GM23248 (cell line): ENCODE data around the gene AAMP.

Experiments
- EZH2 ChIP-seq: fragments of 200-600 bp; sonication (generic); IDR thresholded peaks from 2 replicates; pipeline ENCODE4 v1.6.1; 2018; ENCODE audit warnings: antibody characterized with exemption, mild to moderate bottlenecking; ENCODE audit not compliant: insufficient read depth, poor library complexity, severe bottlenecking
- EZH2phosphoT487 ChIP-seq: fragments of 200-600 bp; sonication (generic); IDR thresholded peaks from 2 replicates; pipeline ENCODE4 v1.6.1; 2018; ENCODE audit warnings: antibody characterized with exemption, moderate library complexity, mild to moderate bottlenecking, low read depth; ENCODE audit not compliant: insufficient read depth

DNA sequence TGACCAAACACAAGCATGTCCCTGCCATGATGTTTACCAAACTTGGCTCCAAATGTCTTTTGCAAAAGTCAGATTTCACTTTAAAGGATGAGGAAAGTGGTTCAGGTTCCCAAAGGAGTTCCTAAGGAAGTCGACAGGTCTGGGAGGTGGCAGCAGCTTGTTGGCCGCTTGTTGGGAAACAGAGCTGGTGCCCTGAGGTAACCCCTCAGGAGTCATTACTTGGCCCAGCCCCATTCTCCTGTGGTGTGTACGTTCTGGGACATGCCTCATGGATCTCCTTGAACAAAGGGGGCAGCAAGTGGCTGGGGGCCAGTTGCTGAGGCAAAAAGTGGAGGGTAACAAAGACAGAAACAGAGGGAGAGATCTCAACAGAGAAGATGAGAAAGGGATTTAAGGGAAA, 11.5 kb upstream of the AAMP start:
- TF ChIP-seq EZH2phosphoT487 (no peak), EZH2 (no peak)
